ENCODE data around the gene PGM2L1. TPM values are rescaled to one million over a fixed set of nuclear protein-coding genes. Genes with fewer than 3 reads are reported as not detected.
A peak's percentile ranks its signal among the peaks of the same experiment; 100 is the strongest.
"Not testable (repeated sequence)": the region's sequence is repeated elsewhere in the genome, so short reads cannot be mapped to it uniquely, and the experiment has no call there.

Gene PGM2L1
- total RNA-seq, 1 donor from 2014 or later = 17.1 TPM

- peak overlapping the region; percentile 82 for H3K27ac Mint-ChIP-seq
- peaks cover 21% of the 10 kb centered on the region for H3K4me1 Mint-ChIP-seq (ENCODE audit: low read depth)
- H3K9me3 Mint-ChIP-seq = no peaks in the 10 kb centered on the region
- no peak for DNase-seq (ENCODE audit: low spot score)
- intact Hi-C loops (cut with micrococcal nuclease) = loop anchor here (1.0 kb wide), 1 partner anchor 20 kb away; the partner anchor contains the start of gene PGM2L1
- H3K4me3 Mint-ChIP-seq (ENCODE audit: low read depth) = no peak overlapping the region
- peaks cover 2% of the 10 kb centered on the region for H3K27me3 Mint-ChIP-seq (ENCODE audit: low read depth)
- H3K36me3 Mint-ChIP-seq (ENCODE audit: low read depth) = no peaks in the 10 kb centered on the region
These were observed 20.3 kb upstream of the PGM2L1 start for GRCh38 chr11:74418509-74418895.

- H3K27ac Mint-ChIP-seq = peak overlapping the region; percentile 84
- intact Hi-C loops (cut with micrococcal nuclease) = loop anchor here (1.0 kb wide), 1 partner anchor 20 kb away; the partner anchor contains the start of gene PGM2L1
These were observed 19.8 kb upstream of the PGM2L1 start for GRCh38 chr11:74417860-74418508.

GRCh38 chr11:74417379-74417804 lies 19.2 kb upstream of the PGM2L1 start:
- no peak overlapping the region for H3K4me3 Mint-ChIP-seq (ENCODE audit: low read depth)
- DNase-seq (ENCODE audit: low spot score) = no peak
- H3K36me3 Mint-ChIP-seq (ENCODE audit: low read depth) = no peaks in the 10 kb centered on the region
- peak overlapping the region; percentile 84 for H3K27ac Mint-ChIP-seq
- H3K27me3 Mint-ChIP-seq (ENCODE audit: low read depth) = peaks cover 2% of the 10 kb centered on the region
- H3K9me3 Mint-ChIP-seq = no peaks in the 10 kb centered on the region
- intact Hi-C loops (cut with micrococcal nuclease) = no loop called here
- H3K4me1 Mint-ChIP-seq (ENCODE audit: low read depth) = peaks cover 28% of the 10 kb centered on the region

More at GRCh38 chr11:74417860-74418508, 19.8 kb upstream of the PGM2L1 start:
- Mint-ChIP-seq H3K4me1 (ENCODE audit: low read depth) (peaks cover 23% of the 10 kb centered on the region), H3K4me3 (ENCODE audit: low read depth) (no peak overlapping the region), H3K27me3 (ENCODE audit: low read depth) (peaks cover 2% of the 10 kb centered on the region), H3K36me3 (ENCODE audit: low read depth) (no peaks in the 10 kb centered on the region), H3K9me3 (no peaks in the 10 kb centered on the region)
- no peak for DNase-seq (ENCODE audit: low spot score)

- Mint-ChIP-seq H3K4me1 (ENCODE audit: low read depth) (peaks cover 32% of the 10 kb centered on the region), H3K27ac (peak overlapping the region; percentile 56)
- DNase-seq (ENCODE audit: low spot score); H3K9me3 Mint-ChIP-seq; H3K36me3 Mint-ChIP-seq (ENCODE audit: low read depth); H3K27me3 Mint-ChIP-seq (ENCODE audit: low read depth); intact Hi-C loops (cut with micrococcal nuclease); H3K4me3 Mint-ChIP-seq (ENCODE audit: low read depth): not testable (repeated sequence)
These were observed 18.7 kb upstream of the PGM2L1 start for GRCh38 chr11:74416974-74417373.

- no peak for DNase-seq (ENCODE audit: low spot score)
- H3K9me3 Mint-ChIP-seq = no peaks in the 10 kb centered on the region
- no peak overlapping the region for H3K4me3 Mint-ChIP-seq (ENCODE audit: low read depth)
- intact Hi-C loops (cut with micrococcal nuclease) = loop anchor here (2.0 kb wide), 1 partner anchor 14 kb away; the partner anchor contains the start of gene PGM2L1
- H3K36me3 Mint-ChIP-seq (ENCODE audit: low read depth) = no peaks in the 10 kb centered on the region
- peaks cover 25% of the 10 kb centered on the region for H3K4me1 Mint-ChIP-seq (ENCODE audit: low read depth)
- peaks cover 4% of the 10 kb centered on the region for H3K27me3 Mint-ChIP-seq (ENCODE audit: low read depth)
- H3K27ac Mint-ChIP-seq = peak overlapping the region; percentile 40
These were observed 14.6 kb upstream of the PGM2L1 start for GRCh38 chr11:74412733-74413359.

- no peaks in the 10 kb centered on the region for H3K9me3 Mint-ChIP-seq
- H3K4me3 Mint-ChIP-seq (ENCODE audit: low read depth) = no peak overlapping the region
- H3K27me3 Mint-ChIP-seq (ENCODE audit: low read depth) = peaks cover 5% of the 10 kb centered on the region
- H3K4me1 Mint-ChIP-seq (ENCODE audit: low read depth) = peaks cover 20% of the 10 kb centered on the region
- no peaks in the 10 kb centered on the region for H3K36me3 Mint-ChIP-seq (ENCODE audit: low read depth)
- H3K27ac Mint-ChIP-seq = peak overlapping the region; percentile 63
- DNase-seq (ENCODE audit: low spot score) = no peak
- intact Hi-C loops (cut with micrococcal nuclease) = loop anchor here (2.0 kb wide), 1 partner anchor 14 kb away; the partner anchor contains the start of gene PGM2L1
These were observed 14.1 kb upstream of the PGM2L1 start for GRCh38 chr11:74412321-74412720.

GRCh38 chr11:74409633-74410032 lies 11.4 kb upstream of the PGM2L1 start:
- Mint-ChIP-seq H3K27me3 (ENCODE audit: low read depth) (peaks cover 9% of the 10 kb centered on the region), H3K27ac (no peak overlapping the region), H3K9me3 (no peaks in the 10 kb centered on the region), H3K4me3 (ENCODE audit: low read depth) (no peak overlapping the region), H3K36me3 (ENCODE audit: low read depth) (no peaks in the 10 kb centered on the region), H3K4me1 (ENCODE audit: low read depth) (peaks cover 17% of the 10 kb centered on the region)
- DNase-seq (ENCODE audit: low spot score) = no peak
- intact Hi-C loops (cut with micrococcal nuclease) = loop anchor here (10.0 kb wide), 1 partner anchor 395 kb away; no protein-coding TSS in a partner anchor

- Mint-ChIP-seq H3K9me3 (no peaks in the 10 kb centered on the region), H3K27ac (no peak overlapping the region), H3K36me3 (ENCODE audit: low read depth) (no peaks in the 10 kb centered on the region), H3K4me3 (ENCODE audit: low read depth) (no peak overlapping the region), H3K27me3 (ENCODE audit: low read depth) (peaks cover 4% of the 10 kb centered on the region), H3K4me1 (ENCODE audit: low read depth) (peaks cover 20% of the 10 kb centered on the region)
- intact Hi-C loops (cut with micrococcal nuclease) = loop anchor here (10.0 kb wide), 1 partner anchor 389 kb away; no protein-coding TSS in a partner anchor
- no peak for DNase-seq (ENCODE audit: low spot score)
These were observed 5.5 kb upstream of the PGM2L1 start for GRCh38 chr11:74403607-74404321.

GRCh38 chr11:74400606-74401005 lies 2.4 kb upstream of the PGM2L1 start:
- H3K9me3 Mint-ChIP-seq = no peaks in the 10 kb centered on the region
- H3K27ac Mint-ChIP-seq = peak overlapping the region; percentile 100

GRCh38 chr11:74397501-74398243 lies 561 bp downstream of the PGM2L1 start:
- H3K4me1 Mint-ChIP-seq (ENCODE audit: low read depth) = peaks cover 31% of the 10 kb centered on the region
- H3K4me3 Mint-ChIP-seq (ENCODE audit: low read depth) = peak overlapping the region; percentile 99
- H3K36me3 Mint-ChIP-seq (ENCODE audit: low read depth) = peaks cover 7% of the 10 kb centered on the region
- intact Hi-C loops (cut with micrococcal nuclease) = loop anchor here (1.0 to 10.0 kb wide), 7 partner anchors 7 to 547 kb away; partner anchors contain the start of genes C2CD3, LIPT2, PPME1 and SPCS2
- H3K27ac Mint-ChIP-seq = peak overlapping the region; percentile 86
- peak; percentile 34 for DNase-seq (ENCODE audit: low spot score)
- no peaks in the 10 kb centered on the region for H3K27me3 Mint-ChIP-seq (ENCODE audit: low read depth)
- no peaks in the 10 kb centered on the region for H3K9me3 Mint-ChIP-seq

More at GRCh38 chr11:74400606-74401005, 2.4 kb upstream of the PGM2L1 start:
- H3K4me1 Mint-ChIP-seq (ENCODE audit: low read depth) = peaks cover 21% of the 10 kb centered on the region
- H3K4me3 Mint-ChIP-seq (ENCODE audit: low read depth) = no peak overlapping the region
- H3K36me3 Mint-ChIP-seq (ENCODE audit: low read depth) = peaks cover 6% of the 10 kb centered on the region
- intact Hi-C loops (cut with micrococcal nuclease) = loop anchor here (10.0 kb wide), 1 partner anchor 386 kb away; no protein-coding TSS in a partner anchor
- no peak for DNase-seq (ENCODE audit: low spot score)
- no peaks in the 10 kb centered on the region for H3K27me3 Mint-ChIP-seq (ENCODE audit: low read depth)

- Mint-ChIP-seq H3K4me1 (ENCODE audit: low read depth) (peaks cover 35% of the 10 kb centered on the region), H3K36me3 (ENCODE audit: low read depth) (peaks cover 3% of the 10 kb centered on the region), H3K27me3 (ENCODE audit: low read depth) (no peaks in the 10 kb centered on the region), H3K9me3 (no peaks in the 10 kb centered on the region), H3K4me3 (ENCODE audit: low read depth) (no peak overlapping the region), H3K27ac (no peak overlapping the region)
- no peak for DNase-seq (ENCODE audit: low spot score)
- intact Hi-C loops (cut with micrococcal nuclease) = loop anchor here (10.0 kb wide), 1 partner anchor 553 kb away; the partner anchor contains the start of genes SPCS2 and XRRA1
These were observed 6.0 kb downstream of the PGM2L1 start for GRCh38 chr11:74392256-74392655.

GRCh38 chr11:74391193-74391592 lies 7.0 kb downstream of the PGM2L1 start:
- Mint-ChIP-seq H3K27ac (peak overlapping the region; percentile 68), H3K4me3 (ENCODE audit: low read depth) (no peak overlapping the region), H3K9me3 (no peaks in the 10 kb centered on the region), H3K27me3 (ENCODE audit: low read depth) (no peaks in the 10 kb centered on the region), H3K4me1 (ENCODE audit: low read depth) (peaks cover 35% of the 10 kb centered on the region), H3K36me3 (ENCODE audit: low read depth) (peaks cover 2% of the 10 kb centered on the region)
- DNase-seq (ENCODE audit: low spot score) = no peak
- intact Hi-C loops (cut with micrococcal nuclease) = loop anchor here (10.0 kb wide), 1 partner anchor 554 kb away; the partner anchor contains the start of genes SPCS2 and XRRA1

Measured in activated T-helper 2 cell treated with anti-CD3 and anti-CD28 coated beads, Interferon-gamma antibody, Interleukin-2, Interleukin-4, amounts not matched to agents 10 μg/mL and 5 μg/mL and 100 μg/mL, durations not matched to agents 14 hours and 24 hours and 36 hours (primary cell).